ENCODE measurements around the gene PTPN1.
"Not testable (repeated sequence)": the region's sequence is repeated elsewhere in the genome, so short reads cannot be mapped to it uniquely, and the experiment has no call there.

The PTPN1 gene

DNA sequence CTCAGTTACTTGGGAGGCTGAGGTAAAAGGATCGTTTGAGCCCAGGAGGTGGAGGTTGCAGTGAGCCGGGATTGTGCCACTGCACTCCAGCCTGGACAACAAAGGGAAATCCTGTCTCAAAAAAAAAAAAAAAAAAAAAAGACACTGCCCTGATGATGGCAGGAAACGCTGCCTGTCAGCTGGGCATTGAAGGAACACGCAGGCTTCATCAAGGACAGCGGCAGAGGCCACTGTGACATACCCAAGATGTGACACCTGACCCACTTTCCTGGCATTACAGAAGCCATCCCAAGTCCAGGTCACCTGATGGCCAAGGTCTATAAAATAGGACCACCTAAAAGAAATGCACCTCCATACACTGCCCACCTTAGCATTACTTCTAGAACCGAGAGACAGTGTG is 105.2 kb downstream of the PTPN1 start:
- Histone ChIP-seq H3K27ac (ENCODE audit: low read depth, low read length) (no peak overlapping the region), H3K4me1 (ENCODE audit: control insufficient read depth, insufficient read depth, low read length, unreplicated experiment) (no peaks in the 10 kb centered on the region), H2AFZ (ENCODE audit: low read length, unreplicated experiment) (no peak overlapping the region), H3K4me3 (ENCODE audit: low read depth, low read length) (no peak overlapping the region), H3K27me3 (ENCODE audit: insufficient read depth, low read length) (no peaks in the 10 kb centered on the region), H3K36me3 (ENCODE audit: insufficient read depth, low read length) (no peaks in the 10 kb centered on the region), H3K79me2 (ENCODE audit: control insufficient read depth, insufficient read depth, low read length, unreplicated experiment) (no peaks in the 10 kb centered on the region)

DNA sequence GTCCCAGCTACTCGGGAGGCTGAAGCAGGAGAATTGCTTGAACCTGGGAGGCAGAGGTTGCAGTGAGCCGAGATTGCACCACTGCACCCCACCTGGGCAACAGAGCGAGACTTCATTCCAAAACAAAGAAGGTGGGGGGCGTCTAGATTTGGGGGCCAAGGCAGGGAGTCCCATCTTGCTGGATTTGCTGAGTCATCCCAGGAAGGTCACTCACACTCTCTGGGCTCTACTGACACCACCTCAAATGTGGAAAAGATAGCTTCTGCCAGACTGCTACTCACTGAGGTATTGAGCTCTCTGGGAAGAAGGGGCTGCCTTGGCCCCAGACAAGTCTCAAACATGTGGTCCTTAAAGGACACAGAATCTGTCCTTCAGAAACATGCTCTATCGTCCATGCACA is 106.8 kb downstream of the PTPN1 start:
- Histone ChIP-seq H3K79me2 (ENCODE audit: control insufficient read depth, insufficient read depth, low read length, unreplicated experiment) (no peaks in the 10 kb centered on the region), H3K4me3 (ENCODE audit: low read depth, low read length) (no peak overlapping the region), H3K27ac (ENCODE audit: low read depth, low read length) (no peak overlapping the region), H3K4me1 (ENCODE audit: control insufficient read depth, insufficient read depth, low read length, unreplicated experiment) (no peaks in the 10 kb centered on the region), H3K36me3 (ENCODE audit: insufficient read depth, low read length) (no peaks in the 10 kb centered on the region), H3K27me3 (ENCODE audit: insufficient read depth, low read length) (no peaks in the 10 kb centered on the region), H2AFZ (ENCODE audit: low read length, unreplicated experiment) (no peak overlapping the region)

DNA sequence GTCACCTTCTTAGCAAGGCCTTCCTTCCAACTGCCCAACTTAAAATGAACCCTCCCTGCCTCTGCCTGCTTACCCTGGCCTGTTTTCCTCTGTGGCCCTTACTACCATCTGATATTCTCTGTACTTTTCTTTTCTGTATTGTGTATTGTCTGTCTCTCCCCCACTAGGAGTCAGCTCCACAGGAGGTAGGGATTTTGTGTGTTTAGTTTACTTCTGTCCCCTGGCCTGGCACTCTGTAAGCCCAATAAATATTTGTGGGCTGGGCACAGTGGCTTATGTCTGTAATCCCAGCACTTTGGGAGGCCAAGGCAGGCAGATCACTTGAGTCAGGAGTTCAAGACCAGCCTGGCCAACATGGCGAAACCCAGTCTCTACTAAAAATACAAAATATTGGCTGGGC is 108.4 kb downstream of the PTPN1 start:
- no peak overlapping the region for H3K4me3 ChIP-seq (ENCODE audit: low read depth, low read length)
- H3K4me1 ChIP-seq (ENCODE audit: control insufficient read depth, insufficient read depth, low read length, unreplicated experiment) = no peaks in the 10 kb centered on the region
- H3K36me3 ChIP-seq (ENCODE audit: insufficient read depth, low read length) = no peaks in the 10 kb centered on the region
- H3K27me3 ChIP-seq (ENCODE audit: insufficient read depth, low read length) = no peaks in the 10 kb centered on the region
- H3K27ac ChIP-seq (ENCODE audit: low read depth, low read length) = no peak overlapping the region
- no peaks in the 10 kb centered on the region for H3K79me2 ChIP-seq (ENCODE audit: control insufficient read depth, insufficient read depth, low read length, unreplicated experiment)
- H2AFZ ChIP-seq (ENCODE audit: low read length, unreplicated experiment) = no peak overlapping the region

DNA sequence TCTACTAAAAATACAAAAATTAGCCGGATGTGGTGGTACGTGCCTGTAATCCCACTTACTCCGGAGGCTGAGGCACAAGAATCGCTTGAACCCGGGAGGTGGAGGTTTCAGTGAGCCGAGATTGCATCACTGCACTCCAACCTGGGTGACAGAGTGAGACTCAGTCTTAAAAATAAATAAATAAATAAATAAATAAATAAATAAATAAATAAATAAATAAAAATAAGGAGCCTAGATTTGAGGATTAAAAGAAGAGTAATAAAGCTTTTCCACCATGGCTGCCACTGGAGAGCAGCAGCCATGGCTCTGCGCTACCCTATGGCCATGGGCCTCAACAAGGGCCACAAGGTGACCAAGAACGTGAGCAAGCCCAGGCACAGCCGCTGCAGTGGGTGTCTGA is 110.3 kb downstream of the PTPN1 start:
- H3K4me3 ChIP-seq (ENCODE audit: low read depth, low read length); H3K4me1 ChIP-seq (ENCODE audit: control insufficient read depth, insufficient read depth, low read length, unreplicated experiment); H3K79me2 ChIP-seq (ENCODE audit: control insufficient read depth, insufficient read depth, low read length, unreplicated experiment); H3K27me3 ChIP-seq (ENCODE audit: insufficient read depth, low read length); H3K36me3 ChIP-seq (ENCODE audit: insufficient read depth, low read length); H3K27ac ChIP-seq (ENCODE audit: low read depth, low read length); H2AFZ ChIP-seq (ENCODE audit: low read length, unreplicated experiment): not testable (repeated sequence)

DNA sequence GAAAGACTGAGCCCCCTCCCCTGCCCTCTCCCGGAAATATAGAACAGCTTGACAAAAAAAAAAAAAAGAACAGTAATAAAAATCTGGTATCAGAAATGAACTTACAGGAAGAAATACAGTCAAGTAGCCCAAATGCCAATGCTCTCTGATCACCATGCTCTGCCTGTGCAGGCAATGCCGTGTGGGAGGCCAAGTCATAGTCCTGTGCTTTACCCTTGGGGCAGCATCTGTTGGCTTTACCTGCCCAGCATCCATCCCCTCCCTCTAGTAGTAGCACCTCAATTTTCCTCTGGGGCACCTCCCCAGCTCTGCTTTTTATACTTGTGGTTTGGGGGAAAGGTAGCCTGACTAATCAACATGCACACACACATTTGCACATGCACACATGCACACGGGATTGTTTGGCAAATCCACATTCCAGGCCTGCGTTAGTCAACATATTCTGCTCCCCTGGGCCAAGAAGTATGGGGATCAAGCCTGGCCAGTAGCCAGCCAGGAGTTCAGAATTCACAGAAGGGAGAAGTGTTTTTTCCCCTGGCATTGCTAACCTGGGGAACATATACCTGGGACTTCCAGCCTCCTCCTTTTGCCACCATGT is 111.0 kb downstream of the PTPN1 start:
- Histone ChIP-seq H3K27me3 (ENCODE audit: insufficient read depth, low read length) (no peaks in the 10 kb centered on the region), H2AFZ (ENCODE audit: low read length, unreplicated experiment) (no peak overlapping the region), H3K36me3 (ENCODE audit: insufficient read depth, low read length) (no peaks in the 10 kb centered on the region)

DNA sequence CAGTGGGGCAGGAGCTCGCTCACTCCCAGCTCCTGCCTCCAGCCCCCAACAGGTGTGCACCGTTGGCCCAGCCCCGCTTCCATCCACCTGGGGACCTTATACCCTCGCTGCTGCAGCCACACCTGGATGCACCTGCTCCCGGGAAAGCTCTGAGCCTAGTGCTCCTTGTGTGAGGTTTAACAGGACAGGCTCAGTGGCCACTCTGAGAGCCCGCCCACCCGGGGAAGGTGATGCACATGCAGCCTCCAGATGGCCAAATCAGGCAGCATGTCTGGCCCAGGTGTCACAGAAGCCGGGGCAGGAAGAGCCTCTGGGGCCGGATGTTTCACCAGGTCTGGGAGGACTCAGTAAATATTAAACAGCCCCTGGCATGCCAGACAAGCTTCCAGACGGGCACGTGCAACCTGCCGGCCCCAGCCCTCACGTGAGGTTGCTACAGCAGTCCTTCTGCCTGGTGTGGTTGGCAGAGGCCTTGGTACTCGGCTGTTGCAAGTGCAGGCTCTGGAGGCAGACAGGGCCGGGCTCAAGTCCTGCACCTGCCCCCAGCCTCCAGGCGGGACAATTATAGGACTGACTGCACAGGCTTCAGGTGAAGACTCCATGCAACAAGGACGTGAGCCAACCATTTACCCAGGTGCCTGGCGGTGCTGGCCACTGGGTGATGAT is 114.3 kb downstream of the PTPN1 start:
- Histone ChIP-seq H2AFZ (ENCODE audit: low read length, unreplicated experiment) (no peak overlapping the region), H3K4me1 (ENCODE audit: control insufficient read depth, insufficient read depth, low read length, unreplicated experiment) (no peaks in the 10 kb centered on the region), H3K36me3 (ENCODE audit: insufficient read depth, low read length) (no peaks in the 10 kb centered on the region), H3K27me3 (ENCODE audit: insufficient read depth, low read length) (no peaks in the 10 kb centered on the region), H3K79me2 (ENCODE audit: control insufficient read depth, insufficient read depth, low read length, unreplicated experiment) (no peaks in the 10 kb centered on the region), H3K4me3 (ENCODE audit: low read depth, low read length) (no peak overlapping the region), H3K27ac (ENCODE audit: low read depth, low read length) (no peak overlapping the region)

More for the DNA sequence above, 111.0 kb downstream of the PTPN1 start:
- Histone ChIP-seq H3K4me1 (ENCODE audit: control insufficient read depth, insufficient read depth, low read length, unreplicated experiment) (no peaks in the 10 kb centered on the region), H3K27ac (ENCODE audit: low read depth, low read length) (no peak overlapping the region), H3K79me2 (ENCODE audit: control insufficient read depth, insufficient read depth, low read length, unreplicated experiment) (no peaks in the 10 kb centered on the region), H3K4me3 (ENCODE audit: low read depth, low read length) (no peak overlapping the region)

DNA sequence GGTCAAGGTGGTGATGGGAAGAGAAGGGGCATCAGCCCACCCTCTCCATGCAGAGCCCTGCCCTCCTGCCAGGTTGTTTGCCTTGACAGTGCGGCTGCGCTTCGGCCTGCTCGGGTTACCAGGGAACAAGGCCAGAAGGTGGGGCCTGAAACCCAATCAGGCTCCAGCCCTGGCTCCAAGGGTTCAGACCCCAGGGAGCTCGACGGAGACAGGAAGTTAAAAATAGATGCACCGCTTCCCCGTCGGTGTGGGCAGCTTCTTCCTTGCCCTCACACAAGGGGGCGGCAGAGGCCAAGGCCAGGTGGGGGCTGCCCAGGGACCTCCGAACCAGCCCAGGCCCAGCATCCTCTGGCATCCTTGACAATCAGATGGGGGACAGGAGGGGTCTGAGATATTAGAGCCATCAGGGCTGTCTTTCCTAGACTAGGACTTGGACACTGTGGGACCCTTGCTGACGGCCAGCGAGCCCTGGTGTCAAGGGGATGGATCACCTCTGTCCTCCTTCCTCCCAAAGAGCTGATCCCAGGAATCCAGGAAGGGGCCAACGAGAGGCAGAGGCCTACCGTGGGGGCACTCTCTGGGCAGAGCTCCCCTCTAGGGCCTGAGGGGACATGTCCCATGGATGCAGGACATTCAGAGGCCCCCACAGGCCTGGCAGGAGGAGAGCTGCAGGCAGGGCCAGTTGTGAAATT is 115.9 kb downstream of the PTPN1 start:
- Histone ChIP-seq H3K4me1 (ENCODE audit: control insufficient read depth, insufficient read depth, low read length, unreplicated experiment) (no peaks in the 10 kb centered on the region), H3K36me3 (ENCODE audit: insufficient read depth, low read length) (no peaks in the 10 kb centered on the region), H2AFZ (ENCODE audit: low read length, unreplicated experiment) (no peak overlapping the region), H3K27ac (ENCODE audit: low read depth, low read length) (no peak overlapping the region), H3K79me2 (ENCODE audit: control insufficient read depth, insufficient read depth, low read length, unreplicated experiment) (no peaks in the 10 kb centered on the region), H3K27me3 (ENCODE audit: insufficient read depth, low read length) (no peaks in the 10 kb centered on the region), H3K4me3 (ENCODE audit: low read depth, low read length) (no peak overlapping the region)

DNA sequence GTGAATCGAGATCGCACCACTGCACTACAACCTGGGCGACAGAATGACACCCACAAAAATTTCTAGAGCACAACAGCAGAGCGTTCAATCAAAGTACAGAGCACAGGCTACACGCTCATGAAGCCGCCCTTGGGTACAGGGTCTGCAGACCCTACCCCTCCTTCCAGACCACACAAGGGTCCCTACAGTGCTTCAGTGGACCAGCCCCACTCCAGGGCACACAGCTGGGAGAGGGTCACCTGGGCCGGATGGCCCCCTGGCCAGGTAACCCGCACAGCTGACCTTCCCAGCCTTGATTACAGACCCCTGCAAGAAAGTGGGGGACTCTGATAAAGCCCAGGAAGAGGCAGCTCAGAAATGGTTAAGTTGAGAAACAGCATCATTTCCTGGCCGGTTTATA is 117.6 kb downstream of the PTPN1 start:
- H3K36me3 ChIP-seq (ENCODE audit: insufficient read depth, low read length) = no peaks in the 10 kb centered on the region
- H3K4me1 ChIP-seq (ENCODE audit: control insufficient read depth, insufficient read depth, low read length, unreplicated experiment) = no peaks in the 10 kb centered on the region
- no peak overlapping the region for H3K4me3 ChIP-seq (ENCODE audit: low read depth, low read length)
- no peak overlapping the region for H3K27ac ChIP-seq (ENCODE audit: low read depth, low read length)
- no peak overlapping the region for H2AFZ ChIP-seq (ENCODE audit: low read length, unreplicated experiment)
- H3K27me3 ChIP-seq (ENCODE audit: insufficient read depth, low read length) = no peaks in the 10 kb centered on the region
- no peaks in the 10 kb centered on the region for H3K79me2 ChIP-seq (ENCODE audit: control insufficient read depth, insufficient read depth, low read length, unreplicated experiment)

DNA sequence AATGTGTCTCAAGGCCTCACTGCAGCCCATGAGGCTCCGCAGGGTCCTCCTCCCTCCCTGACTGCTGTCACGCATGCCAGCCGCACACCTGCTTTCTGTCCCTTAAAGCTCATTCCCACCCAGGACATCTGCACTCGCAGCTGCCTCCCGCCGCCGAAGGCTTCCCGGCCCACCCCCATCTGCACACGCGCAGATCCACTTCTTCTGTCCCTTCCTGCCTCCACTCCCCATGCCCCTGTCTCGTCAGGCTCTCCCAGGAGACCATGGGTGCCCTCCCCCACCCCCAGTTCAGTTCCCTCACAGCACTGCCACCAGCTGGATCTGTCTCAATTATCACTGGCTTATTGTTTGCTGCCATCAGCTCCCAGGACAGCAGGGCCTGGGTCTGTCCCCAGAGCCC is 118.1 kb downstream of the PTPN1 start:
- no peaks in the 10 kb centered on the region for H3K36me3 ChIP-seq (ENCODE audit: insufficient read depth, low read length)
- H3K79me2 ChIP-seq (ENCODE audit: control insufficient read depth, insufficient read depth, low read length, unreplicated experiment) = no peaks in the 10 kb centered on the region
- H3K4me3 ChIP-seq (ENCODE audit: low read depth, low read length) = no peak overlapping the region
- no peak overlapping the region for H2AFZ ChIP-seq (ENCODE audit: low read length, unreplicated experiment)
- H3K27me3 ChIP-seq (ENCODE audit: insufficient read depth, low read length) = no peaks in the 10 kb centered on the region
- H3K4me1 ChIP-seq (ENCODE audit: control insufficient read depth, insufficient read depth, low read length, unreplicated experiment) = no peaks in the 10 kb centered on the region
- H3K27ac ChIP-seq (ENCODE audit: low read depth, low read length) = no peak overlapping the region

DNA sequence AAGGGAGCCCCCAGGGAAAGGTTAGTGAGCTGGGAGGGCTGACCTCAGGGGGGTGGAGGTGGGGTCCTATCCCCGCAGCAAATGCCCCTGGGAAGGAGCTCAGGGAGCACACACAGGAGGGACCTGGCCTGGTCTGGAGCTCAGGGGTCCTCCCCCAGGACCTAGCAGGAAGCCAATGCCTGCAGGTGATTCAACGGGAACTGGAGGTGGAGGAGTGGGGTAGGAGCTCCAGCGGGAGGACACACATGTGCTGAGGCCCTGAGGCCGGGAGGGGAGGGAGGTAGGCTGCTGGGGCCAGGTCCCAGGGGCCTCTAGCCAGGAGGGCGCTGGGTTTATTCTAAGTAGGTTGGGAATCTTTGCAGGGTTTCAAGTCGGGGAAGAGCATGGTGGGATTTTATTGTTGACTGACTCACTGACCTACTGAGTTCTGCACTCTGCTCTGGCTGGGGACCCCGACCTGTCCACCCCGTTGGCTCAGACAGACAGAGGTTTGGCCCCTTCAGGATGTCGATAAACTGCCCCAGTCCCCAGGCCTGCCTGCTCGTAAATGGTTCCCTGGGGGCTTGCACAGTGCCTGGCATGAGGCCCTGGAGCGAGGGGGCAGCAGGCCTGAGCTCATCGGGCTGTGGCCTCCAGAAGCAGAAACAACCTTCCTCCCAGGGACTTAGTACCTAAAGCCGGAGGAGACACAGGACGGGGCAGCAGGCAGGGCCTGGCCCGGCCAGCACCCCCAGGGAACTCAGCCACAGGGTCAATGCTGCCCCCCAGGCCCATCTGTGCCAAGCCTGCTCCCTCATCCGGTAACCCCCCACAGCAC is 118.9 kb downstream of the PTPN1 start:
- no peak overlapping the region for H2AFZ ChIP-seq (ENCODE audit: low read length, unreplicated experiment)
- H3K4me3 ChIP-seq (ENCODE audit: low read depth, low read length) = no peak overlapping the region
- H3K4me1 ChIP-seq (ENCODE audit: control insufficient read depth, insufficient read depth, low read length, unreplicated experiment) = no peaks in the 10 kb centered on the region
- no peaks in the 10 kb centered on the region for H3K79me2 ChIP-seq (ENCODE audit: control insufficient read depth, insufficient read depth, low read length, unreplicated experiment)
- H3K36me3 ChIP-seq (ENCODE audit: insufficient read depth, low read length) = no peaks in the 10 kb centered on the region
- H3K27me3 ChIP-seq (ENCODE audit: insufficient read depth, low read length) = no peaks in the 10 kb centered on the region
- H3K27ac ChIP-seq (ENCODE audit: low read depth, low read length) = no peak overlapping the region
